ENCODE measurements around the gene SOS1.

SOS1 gene

DNA sequence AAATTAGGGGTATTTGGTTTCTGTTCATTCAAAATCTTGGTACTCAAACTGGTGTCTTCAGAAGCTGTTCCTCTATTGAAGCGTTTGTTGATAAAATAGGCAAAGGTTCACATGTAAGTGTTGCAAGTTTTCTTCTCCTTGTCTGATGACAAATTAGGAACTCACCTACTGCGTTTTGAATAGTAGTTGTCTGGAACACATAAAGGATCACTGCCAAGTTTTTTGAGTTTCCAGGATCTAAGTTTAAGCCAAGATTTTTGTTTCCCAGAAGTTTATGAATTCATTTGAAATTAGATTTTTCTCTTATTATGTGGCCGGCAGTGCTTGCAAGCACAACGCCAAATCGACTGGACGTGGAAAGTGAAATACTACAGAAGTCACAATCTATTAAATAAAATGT lies 145.8 kb downstream of the SOS1 start:
- H3K4me1 ChIP-seq (ENCODE audit: control insufficient read depth, insufficient read depth, low read length) = no peaks in the 10 kb centered on the region
- no peak overlapping the region for H3K4me3 ChIP-seq (ENCODE audit: low read length)
- H3K9ac ChIP-seq (ENCODE audit: low read length) = no peak overlapping the region
- no peaks in the 10 kb centered on the region for H3K36me3 ChIP-seq (ENCODE audit: control insufficient read depth, insufficient read depth, low read length)
- no peaks in the 10 kb centered on the region for H3K27me3 ChIP-seq (ENCODE audit: control insufficient read depth, insufficient read depth, low read length)
- no peaks in the 10 kb centered on the region for H3K9me3 ChIP-seq (ENCODE audit: control insufficient read depth, low read length)

DNA sequence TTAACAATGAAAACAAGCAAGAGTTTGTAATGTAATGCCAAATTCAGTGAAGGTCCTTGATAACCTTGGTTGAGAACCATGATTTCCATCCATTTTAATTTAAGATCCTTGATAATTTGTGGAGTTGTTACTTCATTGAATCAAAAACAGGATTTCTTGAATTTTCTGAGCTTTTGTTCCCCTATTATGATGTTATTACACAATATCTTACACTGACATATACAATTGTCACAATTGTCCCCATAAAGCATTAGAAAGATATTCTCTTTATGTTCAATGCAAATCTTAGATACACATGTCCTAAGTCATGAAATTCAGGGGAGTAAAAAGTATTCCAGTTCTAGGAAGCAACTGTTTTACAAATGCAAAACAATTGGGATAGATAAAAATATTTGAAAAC lies 147.6 kb downstream of the SOS1 start:
- no peaks in the 10 kb centered on the region for H3K36me3 ChIP-seq (ENCODE audit: control insufficient read depth, insufficient read depth, low read length)
- no peaks in the 10 kb centered on the region for H3K9me3 ChIP-seq (ENCODE audit: control insufficient read depth, low read length)
- no peak overlapping the region for H3K4me3 ChIP-seq (ENCODE audit: low read length)
- no peak overlapping the region for H3K9ac ChIP-seq (ENCODE audit: low read length)
- H3K27me3 ChIP-seq (ENCODE audit: control insufficient read depth, insufficient read depth, low read length) = no peaks in the 10 kb centered on the region
- no peaks in the 10 kb centered on the region for H3K4me1 ChIP-seq (ENCODE audit: control insufficient read depth, insufficient read depth, low read length)

DNA sequence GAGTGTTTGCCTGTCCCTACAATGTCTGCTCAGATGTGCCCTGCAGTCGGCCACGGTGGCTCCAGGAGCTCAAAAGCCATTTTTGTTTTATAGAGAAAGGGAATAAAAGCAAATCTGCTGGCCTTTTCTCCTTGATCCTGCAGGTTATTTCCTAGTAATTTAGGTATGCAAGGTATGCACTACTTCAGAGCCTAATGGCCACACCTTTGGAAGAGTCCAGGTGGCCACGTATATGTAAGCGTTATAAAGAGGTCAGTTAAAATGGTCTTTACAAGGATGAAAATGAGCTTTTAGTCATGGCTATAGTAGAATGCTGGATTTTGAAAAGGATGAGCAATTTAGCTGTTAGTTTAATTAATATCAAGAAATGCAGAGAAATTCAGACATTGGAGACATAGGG lies 149.5 kb downstream of the SOS1 start:
- no peaks in the 10 kb centered on the region for H3K27me3 ChIP-seq (ENCODE audit: control insufficient read depth, insufficient read depth, low read length)
- no peaks in the 10 kb centered on the region for H3K36me3 ChIP-seq (ENCODE audit: control insufficient read depth, insufficient read depth, low read length)
- no peaks in the 10 kb centered on the region for H3K9me3 ChIP-seq (ENCODE audit: control insufficient read depth, low read length)
- no peaks in the 10 kb centered on the region for H3K4me1 ChIP-seq (ENCODE audit: control insufficient read depth, insufficient read depth, low read length)
- H3K9ac ChIP-seq (ENCODE audit: low read length) = no peak overlapping the region
- H3K4me3 ChIP-seq (ENCODE audit: low read length) = no peak overlapping the region

DNA sequence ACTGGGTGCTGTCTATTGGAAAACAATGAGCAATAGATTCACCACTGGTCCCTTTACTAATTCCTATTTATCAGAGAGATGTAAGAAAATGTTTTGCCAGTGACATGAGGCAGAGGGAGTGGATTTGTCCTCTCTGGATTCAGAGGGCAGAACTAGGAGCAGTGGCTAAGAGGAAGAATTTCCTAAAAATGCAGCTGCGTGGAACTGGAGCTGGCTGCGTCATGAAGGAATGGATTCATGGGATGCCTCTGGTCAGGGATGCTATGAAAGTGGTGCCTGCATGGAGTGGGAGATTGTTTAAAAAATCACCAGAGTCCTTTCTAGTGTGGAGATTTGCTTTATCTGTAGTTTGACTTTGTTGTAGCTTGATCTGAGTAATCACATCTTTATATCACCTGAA lies 152.8 kb downstream of the SOS1 start:
- H3K4me1 ChIP-seq (ENCODE audit: control insufficient read depth, insufficient read depth, low read length) = no peaks in the 10 kb centered on the region
- H3K9me3 ChIP-seq (ENCODE audit: control insufficient read depth, low read length) = no peaks in the 10 kb centered on the region

DNA sequence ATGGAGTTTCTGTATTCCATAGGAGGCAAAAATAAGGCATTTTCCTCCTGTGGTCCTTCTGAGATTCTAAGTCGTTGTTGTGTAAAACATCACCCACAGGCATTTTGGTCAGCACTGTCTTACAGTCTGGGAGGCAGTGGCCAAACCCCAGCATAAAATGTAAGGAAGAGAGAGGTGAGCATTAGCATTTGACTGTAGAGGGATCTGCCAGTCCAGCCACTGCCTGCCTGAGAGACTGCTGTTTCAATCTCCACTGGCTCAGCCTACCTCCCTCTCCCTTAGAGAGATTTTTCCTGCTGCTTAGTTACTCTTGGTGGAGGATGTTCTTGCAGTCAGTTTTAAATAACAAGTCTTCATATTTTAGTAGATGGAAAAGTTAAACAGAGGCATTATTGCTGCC lies 154.2 kb downstream of the SOS1 start:
- Histone ChIP-seq H3K9ac (ENCODE audit: low read length) (no peak overlapping the region), H3K4me3 (ENCODE audit: low read length) (no peak overlapping the region), H3K9me3 (ENCODE audit: control insufficient read depth, low read length) (no peaks in the 10 kb centered on the region), H3K4me1 (ENCODE audit: control insufficient read depth, insufficient read depth, low read length) (no peaks in the 10 kb centered on the region), H3K36me3 (ENCODE audit: control insufficient read depth, insufficient read depth, low read length) (no peaks in the 10 kb centered on the region), H3K27me3 (ENCODE audit: control insufficient read depth, insufficient read depth, low read length) (no peaks in the 10 kb centered on the region)

More for the DNA sequence above, 152.8 kb downstream of the SOS1 start:
- Histone ChIP-seq H3K9ac (ENCODE audit: low read length) (no peak overlapping the region), H3K36me3 (ENCODE audit: control insufficient read depth, insufficient read depth, low read length) (no peaks in the 10 kb centered on the region), H3K27me3 (ENCODE audit: control insufficient read depth, insufficient read depth, low read length) (no peaks in the 10 kb centered on the region), H3K4me3 (ENCODE audit: low read length) (no peak overlapping the region)

DNA sequence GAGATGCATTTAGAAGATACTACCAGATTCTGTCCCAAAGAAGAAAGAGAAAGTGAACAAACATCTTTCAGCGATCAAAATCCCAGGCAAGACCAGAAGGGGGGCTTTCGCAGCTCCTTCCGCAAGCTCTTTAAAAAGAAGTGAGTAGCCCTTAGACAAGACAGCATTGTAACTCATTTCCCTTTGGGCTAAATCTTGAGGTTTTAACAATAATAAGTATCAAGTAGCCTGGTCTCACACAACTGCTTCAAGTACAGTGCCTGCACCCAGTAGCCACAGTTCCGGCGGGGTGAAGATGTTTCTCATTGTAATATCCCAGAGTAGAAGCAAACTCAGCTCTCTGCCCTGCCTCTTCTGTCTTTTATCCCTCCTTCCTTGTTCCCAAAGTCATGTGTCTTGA lies 154.8 kb downstream of the SOS1 start:
- H3K27me3 ChIP-seq (ENCODE audit: control insufficient read depth, insufficient read depth, low read length) = peaks cover 3% of the 10 kb centered on the region
- H3K9ac ChIP-seq (ENCODE audit: low read length) = no peak overlapping the region
- H3K4me1 ChIP-seq (ENCODE audit: control insufficient read depth, insufficient read depth, low read length) = no peaks in the 10 kb centered on the region
- H3K9me3 ChIP-seq (ENCODE audit: control insufficient read depth, low read length) = no peaks in the 10 kb centered on the region
- H3K4me3 ChIP-seq (ENCODE audit: low read length) = no peak overlapping the region
- H3K36me3 ChIP-seq (ENCODE audit: control insufficient read depth, insufficient read depth, low read length) = no peaks in the 10 kb centered on the region

DNA sequence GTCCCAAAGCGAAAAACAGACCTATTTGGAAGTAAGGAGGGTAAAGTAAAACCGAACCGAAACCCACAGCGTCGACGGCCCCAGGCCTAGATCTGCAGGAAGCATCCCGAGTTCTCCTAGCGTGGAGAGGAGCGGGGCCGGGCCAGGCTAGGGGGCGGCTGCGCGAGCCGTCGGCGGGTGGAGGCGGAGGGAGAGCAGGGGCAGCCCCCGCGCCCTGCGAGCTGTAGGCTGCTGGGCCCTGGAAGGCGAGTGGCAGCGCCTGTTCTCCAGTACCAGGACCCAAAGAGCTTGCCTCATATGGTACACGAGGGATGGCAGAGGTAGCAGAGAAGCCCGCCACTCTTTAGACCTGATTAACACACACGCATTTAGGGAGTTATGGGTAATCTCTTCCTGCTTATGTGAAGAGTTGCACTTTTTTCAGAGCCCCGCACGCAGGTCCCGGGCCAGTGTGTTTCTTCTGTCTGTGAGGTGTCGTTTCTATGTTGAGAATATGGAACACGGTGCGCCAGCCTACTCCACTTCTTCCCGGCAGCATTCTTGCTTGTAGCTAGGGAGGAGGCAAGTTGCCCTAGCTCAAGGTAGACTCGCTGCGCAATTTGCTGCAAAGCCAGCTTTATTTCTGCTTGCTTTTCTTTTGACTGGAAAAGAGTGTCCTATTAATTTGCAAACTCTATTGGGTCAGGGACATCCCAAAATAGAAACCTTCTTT lies 160.1 kb downstream of the SOS1 start:
- no peaks in the 10 kb centered on the region for H3K9me3 ChIP-seq (ENCODE audit: control insufficient read depth, low read length)
- H3K4me3 ChIP-seq (ENCODE audit: low read length) = no peak overlapping the region
- no peaks in the 10 kb centered on the region for H3K36me3 ChIP-seq (ENCODE audit: control insufficient read depth, insufficient read depth, low read length)
- peaks cover 17% of the 10 kb centered on the region for H3K27me3 ChIP-seq (ENCODE audit: control insufficient read depth, insufficient read depth, low read length)
- no peak overlapping the region for H3K9ac ChIP-seq (ENCODE audit: low read length)
- H3K4me1 ChIP-seq (ENCODE audit: control insufficient read depth, insufficient read depth, low read length) = no peaks in the 10 kb centered on the region

DNA sequence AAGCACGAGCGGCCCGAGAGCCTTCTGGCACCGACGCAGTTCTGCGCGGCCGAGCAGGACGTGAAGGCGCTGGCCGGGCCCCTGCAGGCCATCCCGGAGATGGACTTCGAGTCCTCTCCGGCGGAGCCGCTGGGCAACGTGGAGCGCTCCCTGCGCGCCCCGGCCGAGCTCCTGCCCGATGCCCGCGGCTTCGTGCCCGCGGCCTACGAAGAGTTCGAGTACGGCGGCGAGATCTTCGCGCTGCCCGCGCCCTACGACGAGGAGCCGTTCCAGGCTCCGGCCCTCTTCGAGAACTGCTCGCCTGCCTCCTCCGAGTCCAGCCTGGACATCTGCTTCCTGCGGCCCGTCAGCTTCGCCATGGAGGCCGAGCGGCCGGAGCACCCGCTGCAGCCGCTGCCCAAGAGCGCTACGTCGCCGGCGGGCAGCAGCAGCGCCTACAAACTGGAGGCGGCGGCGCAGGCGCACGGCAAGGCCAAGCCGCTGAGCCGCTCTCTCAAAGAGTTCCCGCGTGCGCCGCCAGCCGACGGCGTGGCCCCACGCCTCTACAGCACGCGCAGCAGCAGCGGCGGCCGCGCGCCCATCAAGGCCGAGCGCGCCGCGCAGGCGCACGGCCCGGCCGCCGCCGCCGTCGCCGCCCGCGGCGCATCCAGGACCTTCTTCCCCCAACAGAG lies 160.8 kb downstream of the SOS1 start:
- Histone ChIP-seq H3K36me3 (ENCODE audit: control insufficient read depth, insufficient read depth, low read length) (no peaks in the 10 kb centered on the region), H3K4me3 (ENCODE audit: low read length) (no peak overlapping the region)

DNA sequence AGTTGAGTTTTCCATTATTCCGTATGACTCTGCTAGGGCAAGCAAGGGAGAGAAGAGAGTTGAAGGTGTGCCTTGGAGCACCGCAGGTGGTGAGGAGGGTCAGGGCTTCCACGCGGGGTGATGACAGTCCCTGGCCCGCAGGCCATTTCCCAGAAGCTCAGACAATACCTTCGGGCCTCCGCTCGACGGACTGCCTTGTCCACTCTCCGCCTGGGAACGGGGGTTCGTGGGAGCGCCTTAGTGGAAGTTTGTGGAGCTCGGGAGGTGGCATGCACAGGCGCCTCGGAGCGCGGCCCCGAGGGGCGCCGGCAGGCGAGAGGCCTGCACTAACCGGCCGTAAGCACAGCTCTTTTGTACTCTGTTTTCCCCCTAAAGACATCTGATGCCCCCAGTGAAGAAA lies 161.4 kb downstream of the SOS1 start:
- H3K9ac ChIP-seq (ENCODE audit: low read length) = no peak overlapping the region
- H3K36me3 ChIP-seq (ENCODE audit: control insufficient read depth, insufficient read depth, low read length) = no peaks in the 10 kb centered on the region
- H3K27me3 ChIP-seq (ENCODE audit: control insufficient read depth, insufficient read depth, low read length) = peaks cover 17% of the 10 kb centered on the region
- H3K9me3 ChIP-seq (ENCODE audit: control insufficient read depth, low read length) = no peaks in the 10 kb centered on the region
- no peak overlapping the region for H3K4me3 ChIP-seq (ENCODE audit: low read length)
- no peaks in the 10 kb centered on the region for H3K4me1 ChIP-seq (ENCODE audit: control insufficient read depth, insufficient read depth, low read length)

More for the DNA sequence above, 160.8 kb downstream of the SOS1 start:
- H3K4me1 ChIP-seq (ENCODE audit: control insufficient read depth, insufficient read depth, low read length) = no peaks in the 10 kb centered on the region
- H3K9ac ChIP-seq (ENCODE audit: low read length) = no peak overlapping the region
- H3K9me3 ChIP-seq (ENCODE audit: control insufficient read depth, low read length) = no peaks in the 10 kb centered on the region
- peaks cover 17% of the 10 kb centered on the region for H3K27me3 ChIP-seq (ENCODE audit: control insufficient read depth, insufficient read depth, low read length)

DNA sequence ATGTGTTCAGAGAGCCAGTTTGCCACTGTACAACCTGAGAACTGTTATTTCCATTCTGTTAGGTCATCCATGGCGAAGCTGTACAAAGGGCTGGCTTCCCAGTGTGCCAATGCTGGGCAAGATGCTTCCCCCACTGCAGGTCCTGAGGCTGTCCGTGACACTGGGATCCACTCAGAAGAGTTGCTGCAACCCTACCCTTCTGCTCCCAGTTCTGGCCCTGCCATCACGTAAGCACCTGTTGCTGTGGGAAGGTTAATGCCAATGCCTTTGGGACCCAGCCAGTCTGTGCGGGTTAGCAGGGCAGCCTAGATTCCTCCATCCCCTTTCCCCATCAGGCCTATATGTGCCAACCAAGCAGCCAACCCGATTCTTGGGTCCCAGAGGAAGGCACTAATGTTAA lies 162.9 kb downstream of the SOS1 start:
- H3K9ac ChIP-seq (ENCODE audit: low read length) = no peak overlapping the region
- H3K27me3 ChIP-seq (ENCODE audit: control insufficient read depth, insufficient read depth, low read length) = peaks cover 17% of the 10 kb centered on the region
- H3K9me3 ChIP-seq (ENCODE audit: control insufficient read depth, low read length) = no peaks in the 10 kb centered on the region
- no peak overlapping the region for H3K4me3 ChIP-seq (ENCODE audit: low read length)
- no peaks in the 10 kb centered on the region for H3K4me1 ChIP-seq (ENCODE audit: control insufficient read depth, insufficient read depth, low read length)
- no peaks in the 10 kb centered on the region for H3K36me3 ChIP-seq (ENCODE audit: control insufficient read depth, insufficient read depth, low read length)

DNA sequence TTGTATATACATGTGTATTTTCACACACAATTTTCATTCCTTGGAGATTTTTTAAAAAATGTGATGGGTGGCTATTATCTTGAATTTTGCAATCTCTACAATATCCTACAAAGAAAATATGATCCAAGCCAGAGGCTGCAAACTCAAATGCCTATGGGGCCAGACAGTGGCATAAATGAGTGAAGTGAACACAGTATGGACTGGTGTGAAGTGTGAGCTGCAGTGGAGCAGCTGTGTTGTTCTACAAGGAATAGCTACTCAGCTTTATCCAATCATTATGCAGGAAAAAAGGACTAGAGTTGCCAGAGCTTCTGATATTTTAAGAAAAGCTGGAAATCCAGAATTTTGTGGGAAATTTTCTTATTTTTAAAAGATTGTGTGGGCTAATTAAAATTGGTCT lies 169.1 kb downstream of the SOS1 start:
- Histone ChIP-seq H3K36me3 (ENCODE audit: control insufficient read depth, insufficient read depth, low read length) (no peaks in the 10 kb centered on the region), H3K9ac (ENCODE audit: low read length) (no peak overlapping the region), H3K9me3 (ENCODE audit: control insufficient read depth, low read length) (no peaks in the 10 kb centered on the region), H3K27me3 (ENCODE audit: control insufficient read depth, insufficient read depth, low read length) (no peaks in the 10 kb centered on the region), H3K4me1 (ENCODE audit: control insufficient read depth, insufficient read depth, low read length) (no peaks in the 10 kb centered on the region), H3K4me3 (ENCODE audit: low read length) (no peak overlapping the region)

DNA sequence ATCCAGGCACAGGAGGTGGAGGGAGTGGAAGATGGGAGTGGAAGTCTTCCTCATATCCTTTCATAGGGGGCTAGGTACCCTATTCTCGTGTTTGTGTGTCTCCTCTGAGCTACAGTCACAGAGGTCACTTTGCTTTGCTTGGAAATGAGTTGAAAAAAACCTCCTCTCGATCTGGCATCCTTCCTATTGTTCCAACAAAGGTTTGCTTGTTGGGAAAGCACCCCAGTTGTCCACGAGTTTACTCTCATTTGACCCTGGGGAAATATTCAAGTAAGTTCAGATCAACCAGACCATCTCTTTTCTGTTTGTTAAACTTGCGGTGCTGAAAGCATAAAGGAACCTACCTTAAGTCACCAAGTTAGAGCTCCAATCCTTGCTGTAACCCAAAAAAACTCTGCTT lies 171.9 kb downstream of the SOS1 start:
- no peak overlapping the region for H3K9ac ChIP-seq (ENCODE audit: low read length)
- no peaks in the 10 kb centered on the region for H3K36me3 ChIP-seq (ENCODE audit: control insufficient read depth, insufficient read depth, low read length)
- no peaks in the 10 kb centered on the region for H3K27me3 ChIP-seq (ENCODE audit: control insufficient read depth, insufficient read depth, low read length)
- H3K9me3 ChIP-seq (ENCODE audit: control insufficient read depth, low read length) = no peaks in the 10 kb centered on the region
- H3K4me3 ChIP-seq (ENCODE audit: low read length) = no peak overlapping the region
- no peaks in the 10 kb centered on the region for H3K4me1 ChIP-seq (ENCODE audit: control insufficient read depth, insufficient read depth, low read length)
